GM19397 (cell line): Measurements from ENCODE around the gene KLHL3.

ENCODE experiments used
- ATAC-seq: cut with Tn5 transposase; IDR thresholded peaks from one replicate; pipeline ENCODE4 v1.9.1; 2021; ENCODE audit warnings: mild to moderate bottlenecking, moderate library complexity; ENCODE audit not compliant: unreplicated experiment

Gene KLHL3

GRCh38 chr5:137638841-137639240 is 97.0 kb downstream of the KLHL3 start:
- ATAC-seq, result no peak

- no peak for ATAC-seq
Measured at GRCh38 chr5:137636830-137637714, 98.8 kb downstream of the KLHL3 start.

- ATAC-seq, result no peak
Measured at GRCh38 chr5:137636099-137636498, 99.8 kb downstream of the KLHL3 start.

- ATAC-seq, result no peak
Measured at GRCh38 chr5:137635521-137635921, 100.4 kb downstream of the KLHL3 start.

- no peak for ATAC-seq
Measured at GRCh38 chr5:137633896-137634295, 102.0 kb downstream of the KLHL3 start.

- no peak for ATAC-seq
Measured at GRCh38 chr5:137632716-137633115, 103.2 kb downstream of the KLHL3 start.

GRCh38 chr5:137631453-137631852 is 104.4 kb downstream of the KLHL3 start:
- ATAC-seq, result no peak

- ATAC-seq, result no peak
Measured at GRCh38 chr5:137630972-137631370, 104.9 kb downstream of the KLHL3 start.

- no peak for ATAC-seq
Measured at GRCh38 chr5:137630216-137630971, 105.5 kb downstream of the KLHL3 start.

- no peak for ATAC-seq
Measured at GRCh38 chr5:137629646-137630045, 106.2 kb downstream of the KLHL3 start.

GRCh38 chr5:137627706-137628105 is 108.2 kb downstream of the KLHL3 start:
- ATAC-seq, result no peak

- no peak for ATAC-seq
Measured at GRCh38 chr5:137627293-137627692, 108.6 kb downstream of the KLHL3 start.

- no peak for ATAC-seq
Measured at GRCh38 chr5:137624786-137625349, 111.0 kb downstream of the KLHL3 start.

GRCh38 chr5:137622850-137623249 is 113.0 kb downstream of the KLHL3 start:
- no peak for ATAC-seq

- no peak for ATAC-seq
Measured at GRCh38 chr5:137621861-137622823, 113.7 kb downstream of the KLHL3 start.

- ATAC-seq, result no peak
Measured at GRCh38 chr5:137621306-137621705, 114.6 kb downstream of the KLHL3 start.

GRCh38 chr5:137619191-137619870 is 116.6 kb downstream of the KLHL3 start:
- ATAC-seq, result no peak

GRCh38 chr5:137618476-137618875 is 117.4 kb downstream of the KLHL3 start:
- ATAC-seq, result no peak

GRCh38 chr5:137617528-137618205 is 118.2 kb downstream of the KLHL3 start:
- no peak for ATAC-seq
